HEK293 (cell line): ENCODE measurements around the gene SYT4.

Source experiments
- CTCF ChIA-PET: fragments of 350-600 bp; formaldehyde crosslinking; extraction: SDS; loops from one replicate; lab custom pipeline; 2021; ENCODE audit warnings: antibody characterized with exemption; lab: Yijun Ruan, JAX
- POLR2A ChIA-PET: fragments of 300-600 bp; formaldehyde crosslinking; extraction: SDS; loops from one replicate; lab custom pipeline; 2020; ENCODE audit warnings: antibody characterized with exemption, inconsistent platforms; lab: Yijun Ruan, JAX
- H3K27ac ChIP-seq: fragments of 200-500 bp; sonication (Bioruptor generic); 2 replicates; pipeline ENCODE4 v1.5.1; 2014; ENCODE audit warnings: low read depth, low read length, control low read depth, inconsistent platforms; ENCODE audit errors: extremely low read depth
- H3K36me3 ChIP-seq, 2 experiments: fragments of 200-500 bp in 1 of 2; sonication (Bioruptor generic) in 1 of 2; 1 replicate in 1 of 2; 2 replicates in 1 of 2; pipeline ENCODE4 v1.5.1; 2014 to 2017; ENCODE audit warnings: inconsistent platforms in 2 of 2, low read length in 2 of 2; ENCODE audit not compliant: control insufficient read depth in 2 of 2, insufficient read depth in 1 of 2
- H3K4me1 ChIP-seq: fragments of 200-500 bp; sonication (Bioruptor generic); 2 replicates; pipeline ENCODE4 v1.5.1; 2014; ENCODE audit warnings: mild to moderate bottlenecking, low read length, inconsistent platforms; ENCODE audit not compliant: control insufficient read depth, insufficient read depth
- H3K4me3 ChIP-seq: 2 replicates; pipeline ENCODE4 v1.5.1; 2011; ENCODE audit warnings: low read depth, mild to moderate bottlenecking, control low read depth, low read length, moderate library complexity
- H3K9me3 ChIP-seq: fragments of 200-500 bp; sonication (Bioruptor generic); 2 replicates; pipeline ENCODE4 v1.5.1; 2014; ENCODE audit warnings: low read depth, low read length, inconsistent platforms; ENCODE audit not compliant: control insufficient read depth, insufficient read depth
- GLIS2 ChIP-seq: fragments of 450-650 bp; formaldehyde crosslinking; IDR thresholded peaks from 2 replicates; pipeline ENCODE4 v1.5.1; 2016; ENCODE audit warnings: missing biosample characterization, missing genetic modification characterization
- HOXA7 ChIP-seq: sonication (generic); formaldehyde crosslinking; IDR thresholded peaks from 2 replicates; pipeline ENCODE4 v1.8.1; 2022; ENCODE audit warnings: missing genetic modification reagents, borderline replicate concordance
- RBAK ChIP-seq: fragments of 450-650 bp; formaldehyde crosslinking; IDR thresholded peaks from 2 replicates; pipeline ENCODE4 v1.5.1; 2016; ENCODE audit warnings: missing biosample characterization, missing genetic modification characterization
- TSHZ1 ChIP-seq: fragments of 450-650 bp; formaldehyde crosslinking; IDR thresholded peaks from 2 replicates; pipeline ENCODE4 v1.5.1; 2016; ENCODE audit warnings: missing biosample characterization, missing genetic modification characterization, borderline replicate concordance
- YY2 ChIP-seq: fragments of 450-650 bp; formaldehyde crosslinking; IDR thresholded peaks from 2 replicates; pipeline ENCODE4 v1.5.1; 2016; ENCODE audit warnings: missing biosample characterization, missing genetic modification characterization
- ZBTB10 ChIP-seq: fragments of 450-650 bp; formaldehyde crosslinking; IDR thresholded peaks from 2 replicates; pipeline ENCODE4 v1.5.1; 2016; ENCODE audit warnings: missing biosample characterization, missing genetic modification characterization
- ZNF133 ChIP-seq: fragments of 450-650 bp; formaldehyde crosslinking; IDR thresholded peaks from 2 replicates; pipeline ENCODE4 v1.5.1; 2016; ENCODE audit warnings: missing biosample characterization, missing genetic modification characterization
- ZNF157 ChIP-seq: fragments of 450-650 bp; formaldehyde crosslinking; IDR thresholded peaks from 2 replicates; pipeline ENCODE4 v1.5.1; 2016; ENCODE audit warnings: missing biosample characterization, missing genetic modification characterization
- ZNF239 ChIP-seq: fragments of 450-650 bp; formaldehyde crosslinking; IDR thresholded peaks from 2 replicates; pipeline ENCODE4 v1.5.1; 2016; ENCODE audit warnings: missing biosample characterization, missing genetic modification characterization
- ZNF248 ChIP-seq: fragments of 450-650 bp; formaldehyde crosslinking; IDR thresholded peaks from 2 replicates; pipeline ENCODE4 v1.5.1; 2017; ENCODE audit warnings: missing biosample characterization, missing genetic modification characterization
- ZNF423 ChIP-seq: fragments of 450-650 bp; formaldehyde crosslinking; IDR thresholded peaks from 2 replicates; pipeline ENCODE4 v1.5.1; 2016; ENCODE audit warnings: missing biosample characterization, missing genetic modification characterization
- ZNF48 ChIP-seq: fragments of 450-650 bp; formaldehyde crosslinking; IDR thresholded peaks from 2 replicates; pipeline ENCODE4 v1.5.1; 2016; ENCODE audit warnings: missing biosample characterization, missing genetic modification characterization
- ZNF530 ChIP-seq: fragments of 450-650 bp; formaldehyde crosslinking; IDR thresholded peaks from 2 replicates; pipeline ENCODE4 v1.5.1; 2016; ENCODE audit warnings: low read depth, missing biosample characterization, missing genetic modification characterization
- ZNF558 ChIP-seq: fragments of 450-650 bp; formaldehyde crosslinking; IDR thresholded peaks from 2 replicates; pipeline ENCODE4 v1.5.1; 2016; ENCODE audit warnings: missing biosample characterization, missing genetic modification characterization
- ZNF560 ChIP-seq: fragments of 450-650 bp; formaldehyde crosslinking; IDR thresholded peaks from 2 replicates; pipeline ENCODE4 v1.5.1; 2017; ENCODE audit warnings: missing biosample characterization, missing genetic modification characterization, borderline replicate concordance
- ZNF610 ChIP-seq: fragments of 450-650 bp; formaldehyde crosslinking; IDR thresholded peaks from 2 replicates; pipeline ENCODE4 v1.5.1; 2016; ENCODE audit warnings: missing biosample characterization, missing genetic modification characterization, borderline replicate concordance
- ZNF660 ChIP-seq: fragments of 450-650 bp; IDR thresholded peaks from 2 replicates; pipeline ENCODE4 v1.5.1; 2018; ENCODE audit warnings: missing biosample characterization, mild to moderate bottlenecking, missing genetic modification characterization
- ZNF701 ChIP-seq: fragments of 450-650 bp; formaldehyde crosslinking; IDR thresholded peaks from 2 replicates; pipeline ENCODE4 v1.5.1; 2016; ENCODE audit warnings: missing biosample characterization, missing genetic modification characterization
- TF ChIP-seq, protein P1 (sequence below): fragments of 450-650 bp; formaldehyde crosslinking; IDR thresholded peaks from 2 replicates; pipeline ENCODE4 v1.5.1; 2016; ENCODE audit warnings: missing biosample characterization, missing genetic modification characterization

SYT4 gene

GRCh38 chr18:43234889-43235288, 42.4 kb downstream of the SYT4 start (continued):
- TF ChIP-seq, protein P1, sequence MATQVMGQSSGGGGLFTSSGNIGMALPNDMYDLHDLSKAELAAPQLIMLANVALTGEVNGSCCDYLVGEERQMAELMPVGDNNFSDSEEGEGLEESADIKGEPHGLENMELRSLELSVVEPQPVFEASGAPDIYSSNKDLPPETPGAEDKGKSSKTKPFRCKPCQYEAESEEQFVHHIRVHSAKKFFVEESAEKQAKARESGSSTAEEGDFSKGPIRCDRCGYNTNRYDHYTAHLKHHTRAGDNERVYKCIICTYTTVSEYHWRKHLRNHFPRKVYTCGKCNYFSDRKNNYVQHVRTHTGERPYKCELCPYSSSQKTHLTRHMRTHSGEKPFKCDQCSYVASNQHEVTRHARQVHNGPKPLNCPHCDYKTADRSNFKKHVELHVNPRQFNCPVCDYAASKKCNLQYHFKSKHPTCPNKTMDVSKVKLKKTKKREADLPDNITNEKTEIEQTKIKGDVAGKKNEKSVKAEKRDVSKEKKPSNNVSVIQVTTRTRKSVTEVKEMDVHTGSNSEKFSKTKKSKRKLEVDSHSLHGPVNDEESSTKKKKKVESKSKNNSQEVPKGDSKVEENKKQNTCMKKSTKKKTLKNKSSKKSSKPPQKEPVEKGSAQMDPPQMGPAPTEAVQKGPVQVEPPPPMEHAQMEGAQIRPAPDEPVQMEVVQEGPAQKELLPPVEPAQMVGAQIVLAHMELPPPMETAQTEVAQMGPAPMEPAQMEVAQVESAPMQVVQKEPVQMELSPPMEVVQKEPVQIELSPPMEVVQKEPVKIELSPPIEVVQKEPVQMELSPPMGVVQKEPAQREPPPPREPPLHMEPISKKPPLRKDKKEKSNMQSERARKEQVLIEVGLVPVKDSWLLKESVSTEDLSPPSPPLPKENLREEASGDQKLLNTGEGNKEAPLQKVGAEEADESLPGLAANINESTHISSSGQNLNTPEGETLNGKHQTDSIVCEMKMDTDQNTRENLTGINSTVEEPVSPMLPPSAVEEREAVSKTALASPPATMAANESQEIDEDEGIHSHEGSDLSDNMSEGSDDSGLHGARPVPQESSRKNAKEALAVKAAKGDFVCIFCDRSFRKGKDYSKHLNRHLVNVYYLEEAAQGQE (tag by site-specific recombination), result no peak
- TF ChIP-seq TSHZ1 (tag by site-specific recombination), result no peak
- no peak for TF ChIP-seq ZNF701 (tag by site-specific recombination)
- no peak for TF ChIP-seq ZNF48 (tag by site-specific recombination)
- no peak for TF ChIP-seq RBAK

DNA sequence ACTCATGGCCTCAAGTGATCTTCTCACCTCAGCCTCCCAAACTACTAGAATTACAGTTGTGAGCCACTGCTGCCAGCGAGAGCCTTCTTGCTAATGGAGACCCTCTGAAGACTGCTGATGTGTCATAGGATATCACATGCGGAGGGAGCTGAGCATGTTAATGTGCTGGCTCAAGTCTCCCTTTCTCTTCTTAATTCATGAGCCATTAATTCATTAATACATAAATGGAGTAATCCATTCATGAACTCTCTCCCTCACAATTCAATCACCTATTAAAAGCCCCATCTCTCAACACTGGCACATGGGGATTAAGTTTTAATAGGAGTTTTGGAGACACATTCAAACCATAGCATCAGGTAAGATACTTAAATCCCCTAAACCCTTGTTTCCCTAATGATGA, 54.8 kb downstream of the SYT4 start:
- TF ChIP-seq ZNF423 (tag by site-specific recombination) (no peak), HOXA7 (no peak), ZNF610 (tag by site-specific recombination) (no peak), ZNF133 (no peak), ZNF660 (tag by site-specific recombination) (no peak), ZNF560 (tag by site-specific recombination) (no peak), ZBTB10 (tag by site-specific recombination) (no peak), ZNF157 (tag by site-specific recombination) (no peak), ZNF239 (tag by site-specific recombination) (no peak), YY2 (tag by site-specific recombination) (no peak), ZNF558 (tag by site-specific recombination) (no peak), GLIS2 (tag by site-specific recombination) (no peak), ZNF248 (no peak), ZNF530 (tag by site-specific recombination) (no peak)
- TF ChIP-seq, all 188 proteins: peak for 0
- no peaks in the 10 kb centered on the region for H3K36me3 ChIP-seq
- ChIA-PET CTCF (interaction anchor here (0.6 kb wide), 1 partner anchor 51 kb away, joined by 4 read pairs; no protein-coding TSS in a partner anchor), POLR2A (no interaction called here)
- no peaks in the 10 kb centered on the region for H3K4me1 ChIP-seq
- H3K27ac ChIP-seq, result no peak overlapping the region
- H3K9me3 ChIP-seq, result no peaks in the 10 kb centered on the region
- H3K4me3 ChIP-seq, result no peak overlapping the region
